CD4-positive, alpha-beta T cell treated with Interleukin-21 for 1 hour (primary cell): ENCODE data around the gene MAZ.

Experiments used
- DNase-seq: peaks from one replicate; pipeline ENCODE4 v3.0.0-alpha.2; 2020

The MAZ gene

DNA sequence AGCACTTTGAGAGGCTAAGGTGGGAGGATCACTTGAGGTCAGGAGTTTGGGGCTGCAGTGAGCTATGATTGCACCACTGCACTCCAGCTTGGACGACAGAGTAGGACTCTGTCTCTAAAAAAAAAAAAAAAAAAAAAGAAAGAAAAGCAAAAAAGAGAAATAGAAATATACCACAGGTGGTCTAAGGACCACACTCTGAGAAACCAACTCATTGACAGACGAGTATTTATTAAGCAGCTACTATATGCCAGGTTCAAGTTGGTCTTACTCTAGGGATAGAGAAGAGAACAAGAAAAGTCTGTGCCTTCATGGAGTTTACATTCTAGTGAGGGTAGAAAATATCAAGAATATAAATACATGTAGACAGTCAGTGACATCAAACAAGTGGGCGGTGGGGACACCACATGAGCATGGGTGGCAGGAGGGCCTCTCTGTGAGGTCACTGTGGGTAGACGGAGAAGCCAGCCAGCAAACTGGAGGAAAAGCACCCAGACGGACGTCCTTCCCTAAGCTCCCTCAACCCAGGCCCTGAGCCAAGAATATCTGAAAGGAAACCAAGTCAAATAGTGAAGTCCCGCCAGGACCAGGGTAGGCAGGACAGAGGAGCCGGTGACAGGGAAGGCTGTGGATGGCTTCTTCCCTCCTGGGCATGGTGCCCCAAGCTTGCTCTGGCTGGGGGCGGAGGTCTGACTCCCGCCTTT is 52.0 kb downstream of the MAZ start:
- DNase-seq: no peak

DNA sequence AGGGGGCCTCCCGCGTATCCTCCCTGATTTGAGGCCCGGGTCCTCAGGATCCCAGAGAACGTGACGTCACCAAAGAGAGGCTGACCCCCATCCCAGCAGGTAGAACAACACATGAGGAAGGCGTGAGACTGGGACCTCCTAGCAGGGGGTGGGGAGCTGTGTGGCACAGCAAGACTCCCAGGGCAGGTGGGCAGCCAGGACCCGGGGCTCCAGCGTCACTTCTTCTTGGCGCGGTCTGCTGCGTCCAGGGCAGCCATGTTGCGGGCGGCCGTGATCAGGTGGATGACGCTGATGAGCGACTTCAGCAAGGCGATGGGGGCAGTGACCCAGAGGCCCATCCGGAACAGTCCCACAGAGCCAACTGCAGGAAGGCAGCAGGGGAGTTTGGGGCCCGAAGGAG is 52.6 kb downstream of the MAZ start:
- no peak for DNase-seq

GRCh38 chr16:29860218-29860617 is 53.9 kb downstream of the MAZ start:
- no peak for DNase-seq
